Endothelial cell of umbilical vein (primary cell): ENCODE results near the gene HSPA9. TPM values are rescaled to one million over a fixed set of nuclear protein-coding genes. Genes with fewer than 3 reads are reported as not detected.

Experiments used
- BruUV-seq: library from RNA; stranded (reverse); fragments of 400-500 nt; replicated peaks from 2 replicates; lab custom pipeline; 2021; lab: Mats Ljungman, UMichigan
- CTCF ChIA-PET: fragments of 300-600, 350-600 bp; sonication (Branson Sonifier 250); formaldehyde crosslinking; loops from one replicate; lab custom pipeline; 2021; ENCODE audit warnings: antibody characterized with exemption, inconsistent platforms; lab: Charles Lee
- POLR2A ChIA-PET: fragments of 300-600, 350-600 bp; sonication (Branson Sonifier 250); formaldehyde crosslinking; loops from one replicate; lab custom pipeline; 2021; ENCODE audit warnings: antibody characterized with exemption, inconsistent platforms; lab: Charles Lee
- DNase-seq: peaks from one replicate; pipeline ENCODE4 v3.0.0-alpha.2; 2011; ENCODE audit warnings: low read depth, low spot score
- FAIRE-seq: peaks from 2 replicates; lab custom pipeline; 2011; peaks lifted over from hg19 to GRCh38; lab: Jason Lieb, UNC
- H2AFZ ChIP-seq: 2 replicates; pipeline ENCODE4 v1.6.0; 2012; ENCODE audit warnings: low read depth, low read length, control low read depth, inconsistent platforms
- H3K27ac ChIP-seq: 2 replicates; pipeline ENCODE4 v1.5.1; 2011; ENCODE audit warnings: low read depth, mild to moderate bottlenecking, control low read depth, low read length, moderate library complexity; ENCODE audit not compliant: insufficient read depth
- H3K27me3 ChIP-seq, 2 experiments: 2 replicates each; pipeline versions ENCODE4 v1.6.0 to v1.6.1; 2011; ENCODE audit warnings: low read length in 2 of 2, mixed read lengths in 1 of 2; ENCODE audit not compliant: control insufficient read depth in 2 of 2, insufficient read depth in 2 of 2
- H3K36me3 ChIP-seq, 2 experiments: 2 replicates in 1 of 2; 3 replicates in 1 of 2; pipeline ENCODE4 v1.5.1; 2011; ENCODE audit warnings: low read length in 2 of 2, mild to moderate bottlenecking in 1 of 2, moderate library complexity in 1 of 2; ENCODE audit not compliant: control insufficient read depth in 2 of 2, insufficient read depth in 2 of 2; ENCODE audit errors: extremely low read depth in 1 of 2
- H3K4me1 ChIP-seq: 3 replicates; pipeline ENCODE4 v1.5.1; 2011; ENCODE audit warnings: mild to moderate bottlenecking, low read length; ENCODE audit not compliant: control insufficient read depth, insufficient read depth; ENCODE audit errors: extremely low read depth
- H3K4me2 ChIP-seq: 2 replicates; pipeline ENCODE4 v1.6.1; 2011; ENCODE audit warnings: low read length, control low read depth, mixed read lengths; ENCODE audit not compliant: insufficient read depth
- H3K4me3 ChIP-seq, 3 experiments: fragments of 200-600 bp in 1 of 3; sonication (generic), shearing (Covaris generic) in 1 of 3; replicated peaks in 1 of 3; 2 replicates each; pipeline ENCODE4 v1.5.1; 2011 to 2016; ENCODE audit warnings: control low read depth in 3 of 3, low read length in 3 of 3, mild to moderate bottlenecking in 2 of 3, inconsistent platforms in 1 of 3, low read depth in 1 of 3, moderate library complexity in 1 of 3; ENCODE audit not compliant: insufficient read depth in 1 of 3
- H3K79me2 ChIP-seq: 2 replicates; pipeline ENCODE4 v1.6.0; 2012; ENCODE audit warnings: low read length, inconsistent platforms; ENCODE audit not compliant: control insufficient read depth, insufficient read depth
- H3K9ac ChIP-seq: replicated peaks from 2 replicates; pipeline ENCODE3; 2011; ENCODE audit warnings: low read length, control low read depth; ENCODE audit not compliant: insufficient read depth; ENCODE audit errors: extremely low read depth
- H3K9me1 ChIP-seq: replicated peaks from 3 replicates; pipeline ENCODE4 v1.6.0; 2011; ENCODE audit warnings: mild to moderate bottlenecking, low read length; ENCODE audit not compliant: control insufficient read depth, insufficient read depth; ENCODE audit errors: extremely low read depth
- H3K9me3 ChIP-seq: replicated peaks from 2 replicates; pipeline ENCODE4 v1.5.1; 2012; ENCODE audit warnings: low read length, inconsistent platforms; ENCODE audit not compliant: control insufficient read depth, insufficient read depth
- H4K20me1 ChIP-seq: replicated peaks from 2 replicates; pipeline ENCODE3; 2011; ENCODE audit warnings: mild to moderate bottlenecking, low read length; ENCODE audit not compliant: control insufficient read depth, insufficient read depth; ENCODE audit errors: extremely low read depth
- EZH2 ChIP-seq: IDR thresholded peaks from 2 replicates; pipeline ENCODE4 v1.6.1; 2012; ENCODE audit warnings: borderline replicate concordance, low read depth, mild to moderate bottlenecking, moderate library complexity, low read length, inconsistent platforms; ENCODE audit not compliant: severe bottlenecking
- FOS ChIP-seq: IDR thresholded peaks from 2 replicates; pipeline ENCODE4 v1.6.1; 2011; ENCODE audit warnings: mild to moderate bottlenecking, low read length, moderate library complexity, borderline replicate concordance; ENCODE audit not compliant: insufficient read depth
- GATA2 ChIP-seq: IDR thresholded peaks from 2 replicates; pipeline ENCODE4 v1.7.0; 2011; ENCODE audit warnings: low read depth, mild to moderate bottlenecking, moderate library complexity, mixed read lengths, low read length; ENCODE audit not compliant: insufficient read length, insufficient read depth
- JUN ChIP-seq: IDR thresholded peaks from 2 replicates; pipeline ENCODE4 v1.6.1; 2011; ENCODE audit warnings: borderline replicate concordance, low read depth; ENCODE audit not compliant: insufficient read length, insufficient read depth
- MYC ChIP-seq: IDR thresholded peaks from one replicate; pipeline ENCODE4 v1.6.1; 2011; ENCODE audit warnings: mild to moderate bottlenecking, low read depth, low read length
- POLR2A ChIP-seq: IDR thresholded peaks from 2 replicates; pipeline ENCODE4 v1.6.1; 2012; ENCODE audit warnings: low read depth, mild to moderate bottlenecking, control low read depth, low read length
- POLR2AphosphoS5 ChIP-seq: IDR thresholded peaks from 2 replicates; pipeline ENCODE4 v1.6.1; 2012; ENCODE audit warnings: low read depth, mild to moderate bottlenecking, control low read depth, low read length, moderate library complexity; ENCODE audit not compliant: insufficient read depth
- dilution Hi-C: fragments of 300-500 bp; cut with MboI; formaldehyde crosslinking; loops from one replicate; pipeline ENCODE4 v1.15.0; 2019; ENCODE audit warnings: low sequenced_read_pairs; ENCODE audit not compliant: extremely low pct_ligation_motif_present
- intact Hi-C: fragments of 100-400 bp; cut with micrococcal nuclease; formaldehyde crosslinking; loops from one replicate; pipeline ENCODE4 v1.10.0; 2022
- polyA plus RNA-seq, 4 experiments: library from polyadenylated mRNA; depleted of rRNA in 3 of 4; stranded (reverse) in 3 of 4; unstranded in 1 of 4; fragments of >200 nt; gene quantifications; 2 replicates each; pipeline versions ENCODE4 v1.2.1 to v1.2.3, GENCODE V29; 2011 to 2012; ENCODE audit warnings: missing spikeins in 1 of 4
- total RNA-seq: library from RNA; stranded (reverse); gene quantifications from 2 replicates; pipeline ENCODE4 v1.2.3, GENCODE V29; 2021
- TF ChIP-seq, protein P1 (sequence below), 2 donors: IDR thresholded peaks; 1 replicate in 1 of 2; 2 replicates in 1 of 2; pipeline ENCODE4 v1.5.1; 2011; ENCODE audit warnings: low read length in 2 of 2, mild to moderate bottlenecking in 2 of 2, moderate library complexity in 2 of 2, control low read depth in 1 of 2, inconsistent platforms in 1 of 2, low read depth in 1 of 2; ENCODE audit not compliant: insufficient read depth in 1 of 2; ENCODE audit errors: extremely low read depth in 1 of 2
- TF ChIP-seq, protein P2 (sequence below): IDR thresholded peaks from 2 replicates; pipeline ENCODE4 v1.6.1; 2011; ENCODE audit not compliant: insufficient read depth, insufficient read length

Gene HSPA9
- total and polyA plus RNA-seq, 2 donors (not counting 3 experiments of a cell fraction or from before 2014, with no cell fraction given): 99.6 to 192 TPM

DNA sequence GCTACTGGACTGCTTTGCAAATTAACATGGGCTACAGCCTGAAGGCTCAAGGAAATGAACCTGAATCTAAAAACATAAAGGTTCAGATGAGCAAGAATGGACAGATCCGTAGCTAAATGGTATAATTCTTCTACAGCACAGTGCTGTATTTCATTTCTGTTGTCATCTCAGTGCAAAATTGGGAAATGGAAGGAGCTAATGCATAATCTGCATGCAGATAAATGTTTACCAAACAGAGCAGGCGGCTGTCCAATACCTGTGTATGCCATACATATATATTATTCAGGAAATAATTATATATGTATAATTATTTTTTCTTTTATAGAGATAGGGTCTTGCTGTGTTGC is 4.3 kb upstream of the HSPA9 start:
- H3K27ac ChIP-seq: no peak overlapping the region
- no peaks in the 10 kb centered on the region for H3K36me3 ChIP-seq
- dilution Hi-C loops (no loop called here), intact Hi-C loops (loop anchor here (1.0 to 5.0 kb wide), 6 partner anchors 31 to 813 kb away; partner anchors contain the start of genes CTNNA1 and SIL1)
- peak overlapping the region; percentile 60 for H2AFZ ChIP-seq
- TF ChIP-seq FOS (no peak), POLR2AphosphoS5 (no peak)
- ChIA-PET POLR2A (interaction anchor here (0.6 kb wide), 1 partner anchor 377 kb away, joined by 4 read pairs; no protein-coding TSS in a partner anchor), CTCF (interaction anchor here (0.5 to 2.8 kb wide), 55 partner anchors 9 to 762 kb away, joined by 3 to 59 read pairs (median 4); partner anchors contain the start of genes MATR3, PAIP2 and SIL1)
- peaks cover 7% of the 10 kb centered on the region for H3K79me2 ChIP-seq
- no peak overlapping the region for H3K9ac ChIP-seq
- DNase-seq (no peak), FAIRE-seq (no peak)
- H3K4me1 ChIP-seq: no peaks in the 10 kb centered on the region
- no peak overlapping the region for H3K4me2 ChIP-seq
- H3K27me3 ChIP-seq: peaks cover 0 to 5% of the 10 kb centered on the region in 2 experiments
- H4K20me1 ChIP-seq: no peaks in the 10 kb centered on the region
- BruUV-seq: no TSS peak
- no peaks in the 10 kb centered on the region for H3K9me1 ChIP-seq
- H3K4me3 ChIP-seq: no peak overlapping the region
- H3K9me3 ChIP-seq: no peaks in the 10 kb centered on the region

- Histone ChIP-seq H3K79me2 (peaks cover 24% of the 10 kb centered on the region), H3K9me3 (no peaks in the 10 kb centered on the region), H4K20me1 (no peaks in the 10 kb centered on the region), H3K4me3 (no peak overlapping the region), H3K4me1 (peaks cover 10% of the 10 kb centered on the region), H3K9ac (no peak overlapping the region), H3K27ac (no peak overlapping the region), H3K36me3 (peaks cover 1 to 3% of the 10 kb centered on the region in 2 experiments), H2AFZ (no peak overlapping the region), H3K4me2 (no peak overlapping the region), H3K27me3 (no peaks in the 10 kb centered on the region), H3K9me1 (no peaks in the 10 kb centered on the region)
- DNase-seq (no peak), FAIRE-seq (no peak)
- dilution Hi-C loops: no loop called here
- CTCF ChIA-PET: no interaction called here
- intact Hi-C loops: loop anchor here (5.0 kb wide), 1 partner anchor 620 kb away; the partner anchor contains the start of gene SIL1
- POLR2A ChIA-PET: no interaction called here
- TF ChIP-seq GATA2 (no peak), FOS (no peak), EZH2 (no peak), POLR2AphosphoS5 (no peak), JUN (no peak), POLR2A (no peak), MYC (no peak)
- TF ChIP-seq, protein P1, sequence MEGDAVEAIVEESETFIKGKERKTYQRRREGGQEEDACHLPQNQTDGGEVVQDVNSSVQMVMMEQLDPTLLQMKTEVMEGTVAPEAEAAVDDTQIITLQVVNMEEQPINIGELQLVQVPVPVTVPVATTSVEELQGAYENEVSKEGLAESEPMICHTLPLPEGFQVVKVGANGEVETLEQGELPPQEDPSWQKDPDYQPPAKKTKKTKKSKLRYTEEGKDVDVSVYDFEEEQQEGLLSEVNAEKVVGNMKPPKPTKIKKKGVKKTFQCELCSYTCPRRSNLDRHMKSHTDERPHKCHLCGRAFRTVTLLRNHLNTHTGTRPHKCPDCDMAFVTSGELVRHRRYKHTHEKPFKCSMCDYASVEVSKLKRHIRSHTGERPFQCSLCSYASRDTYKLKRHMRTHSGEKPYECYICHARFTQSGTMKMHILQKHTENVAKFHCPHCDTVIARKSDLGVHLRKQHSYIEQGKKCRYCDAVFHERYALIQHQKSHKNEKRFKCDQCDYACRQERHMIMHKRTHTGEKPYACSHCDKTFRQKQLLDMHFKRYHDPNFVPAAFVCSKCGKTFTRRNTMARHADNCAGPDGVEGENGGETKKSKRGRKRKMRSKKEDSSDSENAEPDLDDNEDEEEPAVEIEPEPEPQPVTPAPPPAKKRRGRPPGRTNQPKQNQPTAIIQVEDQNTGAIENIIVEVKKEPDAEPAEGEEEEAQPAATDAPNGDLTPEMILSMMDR (IDR thresholded peaks at IDR 0.05; ENCODE audit: extremely low read depth in 1 of 2, insufficient read depth in 1 of 2, low read depth in 1 of 2, low read length in 2 of 2): no peak
- TF ChIP-seq, protein P2, sequence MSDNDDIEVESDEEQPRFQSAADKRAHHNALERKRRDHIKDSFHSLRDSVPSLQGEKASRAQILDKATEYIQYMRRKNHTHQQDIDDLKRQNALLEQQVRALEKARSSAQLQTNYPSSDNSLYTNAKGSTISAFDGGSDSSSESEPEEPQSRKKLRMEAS: no peak
- no TSS peak for BruUV-seq
These were observed 2.3 kb upstream of the HSPA9 start for GRCh38 chr5:138577452-138577851.
